NCI-H2196 treated with DMSO at 0.1 percent for 48 hours (cell line): Measurements from ENCODE around the gene PGGT1B.
"Not testable (repeated sequence)": the region's sequence is repeated elsewhere in the genome, so short reads cannot be mapped to it uniquely, and the experiment has no call there.

Source experiments
- DNase-seq: peaks from one replicate; lab custom pipeline; 2025; ENCODE audit not compliant: unreplicated experiment; lab: John Stamatoyannopoulos, UW

Gene PGGT1B

DNA sequence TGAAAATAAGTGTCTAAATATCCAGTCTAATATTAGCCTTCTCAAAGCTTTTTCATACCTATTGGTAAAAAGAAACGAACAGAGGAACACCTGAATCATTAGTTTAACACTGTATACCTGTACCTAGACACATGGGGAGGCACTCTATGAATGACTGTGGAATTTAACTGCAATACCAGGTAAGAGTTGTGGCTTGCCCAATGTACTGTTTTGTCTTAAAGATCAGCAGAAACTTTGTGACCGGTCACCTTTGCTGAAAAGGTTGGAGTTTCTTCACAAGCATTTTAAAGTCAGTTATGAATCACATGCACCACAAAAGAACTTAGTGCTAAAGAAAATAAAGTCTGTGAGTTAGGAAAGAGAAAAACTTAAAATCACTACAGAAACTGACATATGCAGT is 2.4 kb downstream of the PGGT1B start:
- DNase-seq = no peak

- no peak for DNase-seq
Measured at GRCh38 chr5:115257981-115258380, 4.7 kb downstream of the PGGT1B start.

- DNase-seq = not testable (repeated sequence)
Measured at GRCh38 chr5:115249379-115249778, 13.3 kb downstream of the PGGT1B start.

GRCh38 chr5:115246361-115246991 is 16.2 kb downstream of the PGGT1B start:
- peak; percentile 12 for DNase-seq

DNA sequence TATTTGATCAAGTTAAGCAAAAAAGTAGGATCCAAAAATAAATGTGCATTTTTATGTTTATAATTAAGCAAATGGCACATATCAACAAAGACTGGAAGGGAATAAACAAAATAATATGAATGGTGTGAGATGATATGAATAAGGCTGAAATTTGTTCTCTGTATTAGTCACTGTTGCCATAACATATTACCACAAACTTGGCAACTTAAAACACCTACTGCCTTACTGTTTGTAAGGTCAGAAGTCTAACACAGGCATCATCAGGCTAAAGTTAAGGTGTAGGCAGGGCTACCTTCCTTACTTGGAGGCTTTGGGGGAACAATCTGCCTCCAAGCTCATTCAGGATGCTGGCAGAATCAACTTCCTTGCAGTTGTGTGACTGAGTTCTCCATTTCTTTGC is 19.3 kb downstream of the PGGT1B start:
- no peak for DNase-seq

GRCh38 chr5:115241881-115242642 is 20.6 kb downstream of the PGGT1B start:
- no peak for DNase-seq

GRCh38 chr5:115237066-115237465 is 25.6 kb downstream of the PGGT1B start:
- DNase-seq = no peak

GRCh38 chr5:115236599-115236998 is 26.1 kb downstream of the PGGT1B start:
- DNase-seq = no peak

- DNase-seq = no peak
Measured at GRCh38 chr5:115231598-115231997, 31.1 kb downstream of the PGGT1B start.

DNA sequence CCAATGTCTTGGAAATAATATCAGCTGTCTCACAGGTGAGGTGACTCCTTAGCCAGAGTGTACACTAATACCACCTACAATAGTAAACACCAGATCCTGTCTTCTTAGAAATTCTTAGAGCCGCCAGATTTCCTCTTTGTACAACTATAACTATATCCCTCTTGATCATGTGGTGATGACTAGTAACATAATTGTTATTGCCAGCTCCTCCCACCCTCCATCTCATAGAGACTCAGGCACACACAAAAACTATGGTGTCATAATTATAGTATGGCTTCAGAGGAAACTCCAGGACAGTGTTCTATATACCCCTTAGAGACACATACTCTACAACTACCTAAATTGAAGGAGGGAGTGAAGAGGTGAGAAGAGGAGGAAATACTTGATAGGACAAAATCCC is 33.1 kb downstream of the PGGT1B start:
- no peak for DNase-seq

DNA sequence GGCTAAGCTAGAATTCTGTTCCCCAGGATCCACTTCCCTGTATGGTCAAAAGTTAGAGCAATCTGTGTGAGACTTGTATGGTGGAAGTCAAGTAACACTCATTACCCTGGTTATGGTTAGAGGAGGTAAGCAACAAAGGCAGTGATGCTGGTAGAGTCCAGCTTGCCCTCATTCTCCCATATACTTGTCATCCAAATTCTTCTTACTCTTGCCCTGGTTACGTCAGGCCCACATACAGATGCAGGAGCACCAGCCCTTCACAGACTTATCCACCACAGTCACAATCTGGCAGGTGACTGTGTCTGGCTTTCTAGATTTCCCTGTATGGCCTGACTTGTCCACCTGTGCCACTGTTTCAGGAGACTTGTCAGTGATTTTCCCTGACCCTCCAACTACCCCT is 35.4 kb downstream of the PGGT1B start:
- no peak for DNase-seq

GRCh38 chr5:115214541-115214940 is 48.1 kb downstream of the PGGT1B start:
- DNase-seq = no peak

- DNase-seq = no peak
Measured at GRCh38 chr5:115209279-115209678, 53.4 kb downstream of the PGGT1B start.

DNA sequence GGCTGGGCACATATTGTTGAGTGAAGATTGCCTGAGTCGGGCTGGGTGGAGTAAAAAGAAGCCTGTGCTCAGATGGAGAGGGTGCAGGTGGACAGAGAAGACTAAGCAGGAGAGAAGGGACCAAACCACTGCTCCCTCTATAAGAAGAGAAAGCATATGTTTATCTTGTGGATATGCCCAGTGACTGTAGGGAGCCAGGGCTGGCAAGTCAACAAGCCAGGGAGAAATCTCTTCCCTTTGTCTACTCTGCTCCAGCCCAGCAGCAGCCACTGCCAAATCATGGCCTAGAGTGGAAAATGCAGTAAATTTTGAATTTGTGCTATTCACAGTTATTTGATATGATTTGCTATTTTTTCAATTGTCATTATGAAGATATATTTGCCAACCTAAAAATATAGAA is 59.7 kb downstream of the PGGT1B start:
- DNase-seq = no peak

DNA sequence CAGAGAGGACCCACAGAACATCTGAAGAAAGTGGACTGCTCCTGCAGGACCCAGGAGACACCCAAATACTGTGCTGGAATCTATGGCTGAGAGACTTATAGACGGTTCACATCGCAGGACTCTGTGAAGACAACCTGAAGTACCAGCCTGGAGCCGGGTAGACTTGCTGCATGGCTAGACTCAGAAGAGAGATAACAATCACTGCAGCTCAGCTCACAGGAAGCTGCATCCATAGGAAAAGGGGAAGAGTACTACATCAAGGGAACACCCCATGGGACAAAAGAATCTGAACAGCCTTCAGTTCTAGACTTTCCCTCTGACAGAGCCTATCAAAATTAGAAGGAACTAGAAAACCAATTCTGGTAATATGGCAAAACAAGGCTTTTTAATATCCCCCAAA is 66.5 kb downstream of the PGGT1B start:
- DNase-seq = no peak

- no peak for DNase-seq
Measured at GRCh38 chr5:115194676-115195075, 68.0 kb downstream of the PGGT1B start.

- DNase-seq = no peak
Measured at GRCh38 chr5:115193295-115193694, 69.4 kb downstream of the PGGT1B start.

DNA sequence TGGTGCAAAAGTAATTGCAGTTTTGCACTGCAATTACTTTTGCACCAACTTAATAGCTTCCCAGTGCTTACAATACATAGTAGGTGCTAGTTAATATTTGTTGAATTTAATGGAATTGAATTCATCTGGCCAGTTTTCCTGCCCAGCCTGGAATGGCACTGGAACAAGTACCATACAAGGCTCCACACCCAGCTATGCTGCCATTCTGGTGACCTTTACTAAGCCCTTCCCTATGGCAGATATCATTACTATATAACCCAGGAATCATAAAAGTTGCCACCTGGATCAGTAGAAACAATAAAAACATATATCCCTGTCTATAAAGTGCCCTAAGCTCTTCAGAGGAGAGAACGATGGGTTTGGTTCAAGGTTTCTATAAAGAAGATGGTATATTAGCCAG is 70.6 kb downstream of the PGGT1B start:
- no peak for DNase-seq

DNA sequence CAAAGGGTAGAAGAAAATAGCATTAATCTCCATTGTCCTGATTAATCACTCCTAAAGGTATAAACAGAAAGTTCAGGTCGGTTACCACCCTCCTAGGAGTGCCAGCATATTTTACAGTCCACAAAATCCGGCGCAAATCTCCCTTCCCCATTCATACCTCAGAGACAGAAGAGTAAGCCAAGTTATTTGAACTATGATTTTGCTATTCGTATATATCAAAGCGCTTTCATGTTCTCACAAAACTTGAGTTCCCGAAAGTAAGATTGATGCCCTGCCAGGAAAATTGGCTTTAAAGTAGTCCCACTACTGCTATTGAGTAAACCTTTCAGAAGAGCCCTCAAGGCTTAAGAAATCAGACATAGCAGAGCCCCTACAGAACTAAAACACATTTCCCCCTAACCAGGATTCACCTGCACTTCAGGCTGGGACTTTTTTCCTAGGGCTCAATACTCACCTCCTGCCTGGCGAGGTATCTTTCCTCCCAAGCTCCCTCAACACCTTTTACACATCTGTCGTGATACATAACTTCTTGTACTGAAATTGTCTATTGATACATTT is 71.1 kb downstream of the PGGT1B start:
- DNase-seq = no peak

DNA sequence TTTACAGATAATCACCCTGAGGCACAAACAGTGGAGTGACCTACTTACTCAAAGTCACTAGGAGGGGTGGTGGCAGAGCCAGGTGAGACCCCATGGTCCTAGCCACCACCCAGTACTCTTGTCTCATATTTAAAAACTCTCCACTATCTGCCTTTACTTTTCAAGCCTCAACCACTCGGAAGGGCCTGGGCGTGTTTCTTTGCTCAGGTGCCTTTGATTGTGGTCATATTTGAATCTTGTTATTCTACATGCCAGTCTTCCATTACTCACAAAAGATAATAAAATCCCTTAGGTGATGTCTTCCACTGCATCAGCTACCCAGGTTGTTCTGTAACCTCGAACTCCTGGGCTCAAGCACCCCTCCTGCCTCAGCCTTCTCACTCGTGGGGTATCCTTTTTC is 72.3 kb downstream of the PGGT1B start:
- DNase-seq = no peak

DNA sequence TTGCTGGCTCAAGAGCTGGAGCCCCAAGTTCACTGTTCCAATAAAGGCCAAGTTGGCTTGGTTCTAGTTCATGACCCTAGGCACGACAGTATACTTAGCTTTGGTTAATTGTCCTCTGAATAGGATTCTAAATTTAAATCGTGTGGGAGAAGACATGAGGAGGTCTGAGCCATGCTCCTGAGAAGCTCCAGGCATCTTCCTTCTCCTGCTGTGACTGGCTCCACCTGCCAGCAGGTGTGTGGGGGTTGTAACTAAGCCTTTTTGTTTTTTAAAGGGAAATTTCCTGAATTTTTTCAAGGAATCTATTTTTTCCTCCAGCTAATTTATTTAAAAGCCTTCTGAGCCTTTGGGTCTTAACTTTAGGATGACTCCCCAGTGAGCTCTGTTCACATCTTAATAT is 72.8 kb downstream of the PGGT1B start:
- no peak for DNase-seq

GRCh38 chr5:115186794-115187193 is 75.9 kb downstream of the PGGT1B start:
- DNase-seq = no peak

DNA sequence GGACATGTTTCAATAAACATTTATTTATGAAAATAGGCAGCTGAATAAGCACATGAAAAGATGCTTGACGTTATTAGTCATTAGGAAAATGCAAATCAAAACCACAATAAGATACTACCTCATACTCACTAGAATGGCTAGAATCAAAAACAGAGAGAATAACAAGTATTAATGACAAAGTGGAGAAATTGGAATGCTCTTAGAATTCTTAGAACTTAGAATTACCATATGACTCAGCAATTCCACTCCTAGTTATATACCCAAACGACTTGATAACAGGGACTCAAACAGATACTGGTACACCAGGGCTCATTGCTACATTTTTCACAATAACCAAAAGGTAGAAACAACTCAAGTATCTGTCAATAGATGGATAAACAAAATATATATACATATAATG is 77.9 kb downstream of the PGGT1B start:
- no peak for DNase-seq
